Measurements from ENCODE around the gene ZNF397. TPM values are rescaled to one million over a fixed set of nuclear protein-coding genes. Genes with fewer than 3 reads are reported as not detected.

Gene ZNF397
- total RNA-seq, result 10 to 100 TPM; 25.4 to 38.0 (median 29.6) TPM

DNA sequence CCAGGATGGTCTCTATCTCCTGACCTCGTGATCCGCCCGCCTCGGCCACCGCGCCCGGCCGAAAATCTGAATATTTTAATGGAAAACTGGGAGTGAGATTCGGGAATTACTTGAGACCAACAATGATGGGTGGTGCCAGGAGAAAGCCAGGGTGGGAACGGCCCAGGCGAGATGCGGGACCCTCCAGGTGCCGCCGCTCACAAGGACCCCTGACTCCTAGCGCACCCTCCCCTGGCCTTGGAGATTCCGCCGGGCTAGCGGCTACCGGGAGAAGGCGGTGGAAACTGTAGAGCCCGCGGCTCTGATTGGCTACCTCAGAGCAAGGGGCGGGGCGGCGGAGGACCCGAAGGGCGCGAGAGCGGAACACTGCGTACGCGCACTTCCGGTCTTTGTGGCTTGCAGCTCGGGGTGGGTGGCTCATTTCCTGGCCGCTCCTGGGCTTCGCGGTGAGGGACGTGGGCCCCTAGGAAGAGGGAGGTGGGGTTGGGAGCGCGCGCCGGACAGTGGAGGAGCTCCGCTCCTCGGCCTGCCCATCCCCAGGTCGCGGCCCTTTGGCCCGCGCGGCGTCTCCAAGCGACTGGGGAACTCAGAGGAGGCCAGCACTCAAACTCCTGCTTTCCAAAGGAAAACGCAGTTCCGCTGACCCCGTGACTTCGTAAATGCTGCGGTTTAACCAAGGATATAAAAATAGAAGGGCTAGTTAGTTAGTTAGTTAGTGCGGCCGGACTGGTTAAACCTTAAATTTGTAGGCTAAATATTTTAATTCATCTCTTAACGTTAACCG lies at the start of gene ZNF397:
Gene ZNF397, plus strand, starts transcription at position 371 of the 784 bp plus-strand sequence. CDS start 1,437 bp downstream, outside the sequence.
- no peaks in the 10 kb centered on the region for H3K27me3 ChIP-seq
- H3K36me3 ChIP-seq, result peaks cover 0 to 35% (median 0%) of the 10 kb centered on the region in 3 donors
- H3K4me1 ChIP-seq, result peaks cover 0 to 8% (median 4%) of the 10 kb centered on the region in 4 donors
- TF ChIP-seq, protein P1, sequence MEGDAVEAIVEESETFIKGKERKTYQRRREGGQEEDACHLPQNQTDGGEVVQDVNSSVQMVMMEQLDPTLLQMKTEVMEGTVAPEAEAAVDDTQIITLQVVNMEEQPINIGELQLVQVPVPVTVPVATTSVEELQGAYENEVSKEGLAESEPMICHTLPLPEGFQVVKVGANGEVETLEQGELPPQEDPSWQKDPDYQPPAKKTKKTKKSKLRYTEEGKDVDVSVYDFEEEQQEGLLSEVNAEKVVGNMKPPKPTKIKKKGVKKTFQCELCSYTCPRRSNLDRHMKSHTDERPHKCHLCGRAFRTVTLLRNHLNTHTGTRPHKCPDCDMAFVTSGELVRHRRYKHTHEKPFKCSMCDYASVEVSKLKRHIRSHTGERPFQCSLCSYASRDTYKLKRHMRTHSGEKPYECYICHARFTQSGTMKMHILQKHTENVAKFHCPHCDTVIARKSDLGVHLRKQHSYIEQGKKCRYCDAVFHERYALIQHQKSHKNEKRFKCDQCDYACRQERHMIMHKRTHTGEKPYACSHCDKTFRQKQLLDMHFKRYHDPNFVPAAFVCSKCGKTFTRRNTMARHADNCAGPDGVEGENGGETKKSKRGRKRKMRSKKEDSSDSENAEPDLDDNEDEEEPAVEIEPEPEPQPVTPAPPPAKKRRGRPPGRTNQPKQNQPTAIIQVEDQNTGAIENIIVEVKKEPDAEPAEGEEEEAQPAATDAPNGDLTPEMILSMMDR (IDR thresholded peaks at IDR 0.05), result peak in 1 of 6 experiments; percentile 16
- TF ChIP-seq POLR2A (IDR thresholded peaks at IDR 0.05), result peak; percentile 82 to 94
- H3K9me3 ChIP-seq, result no peaks in the 10 kb centered on the region
- H3K27ac ChIP-seq, result peak within 1 kb of the TSS; percentile 93 to 98 (median 96)
- peak; percentile 98 to 99 (median 98) for DNase-seq
- peak within 1 kb of the TSS; percentile 54 to 96 (median 78) for H3K4me3 ChIP-seq

DNA sequence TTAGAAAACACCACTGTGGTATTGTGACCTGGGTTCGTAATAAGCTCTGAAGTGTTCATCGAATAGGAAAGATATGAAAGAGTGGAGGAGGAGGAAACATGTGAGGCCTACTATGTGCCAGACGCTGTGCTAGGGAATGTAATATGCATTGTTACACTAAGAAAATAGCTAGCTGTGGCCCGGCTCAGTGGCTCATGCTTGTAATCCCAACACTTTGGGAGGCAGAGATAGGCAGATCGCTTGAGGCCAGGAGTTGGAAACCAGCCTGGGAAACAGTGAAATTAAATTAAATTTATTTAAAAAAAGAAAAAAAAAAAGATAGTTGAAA lies 49.2 kb upstream of the ZNF397 start:
- H3K27me3 ChIP-seq, result no peaks in the 10 kb centered on the region
- no peak overlapping the region for H3K27ac ChIP-seq
- no peaks in the 10 kb centered on the region for H3K9me3 ChIP-seq
- no peak for TF ChIP-seq POLR2A (IDR thresholded peaks at IDR 0.05)
- TF ChIP-seq, protein P1 (IDR thresholded peaks at IDR 0.05), result no peak
- H3K4me3 ChIP-seq, result no peak overlapping the region
- DNase-seq, result no peak
- no peaks in the 10 kb centered on the region for H3K36me3 ChIP-seq
- peaks cover 0 to 3% (median 0%) of the 10 kb centered on the region in 4 donors for H3K4me1 ChIP-seq

DNA sequence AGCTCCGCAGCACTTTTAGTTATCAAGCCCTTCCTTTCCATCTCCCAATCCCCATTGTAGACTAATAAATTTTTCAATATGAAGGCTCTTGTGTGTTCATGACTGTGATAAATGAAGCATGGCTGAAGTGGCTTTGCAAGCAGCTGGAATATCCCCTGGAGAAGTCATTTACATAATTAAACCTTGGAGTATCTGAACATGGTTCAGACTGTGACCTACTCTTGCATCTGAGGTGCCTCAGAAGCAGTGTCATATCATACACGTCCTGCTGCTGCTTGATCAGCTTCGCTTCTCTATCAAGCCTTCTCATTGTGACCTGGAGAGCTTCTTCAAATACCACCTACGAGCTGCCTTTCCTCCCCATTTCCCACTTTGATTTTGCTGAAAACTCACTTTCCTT lies 48.4 kb upstream of the ZNF397 start:
- H3K4me3 ChIP-seq, result no peak overlapping the region
- TF ChIP-seq POLR2A (IDR thresholded peaks at IDR 0.05), result no peak
- TF ChIP-seq, protein P1 (IDR thresholded peaks at IDR 0.05), result no peak
- no peak overlapping the region for H3K27ac ChIP-seq
- no peak for DNase-seq
- H3K27me3 ChIP-seq, result no peaks in the 10 kb centered on the region
- peaks cover 0 to 3% (median 0%) of the 10 kb centered on the region in 4 donors for H3K4me1 ChIP-seq
- H3K36me3 ChIP-seq, result no peaks in the 10 kb centered on the region
- H3K9me3 ChIP-seq, result no peaks in the 10 kb centered on the region

DNA sequence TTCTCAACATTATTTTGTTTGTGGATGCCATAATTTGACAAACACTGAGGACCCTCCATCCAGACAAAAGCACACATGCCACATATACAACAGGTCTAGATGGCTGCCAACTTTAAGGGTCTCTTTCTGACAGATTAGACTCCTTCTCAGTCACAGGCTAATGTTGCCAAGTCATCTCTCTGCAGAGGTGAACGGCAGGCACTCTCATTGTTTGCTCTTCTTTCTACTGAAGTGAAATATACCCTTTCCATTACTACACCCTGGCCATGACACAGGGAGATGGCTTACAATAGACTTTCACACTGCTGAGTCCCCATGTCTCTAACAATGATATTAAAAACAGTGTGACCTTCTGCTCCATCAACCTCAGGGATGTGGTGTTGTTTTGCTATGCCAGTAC lies 47.5 kb upstream of the ZNF397 start:
- Histone ChIP-seq H3K4me3 (no peak overlapping the region), H3K27me3 (no peaks in the 10 kb centered on the region), H3K27ac (no peak overlapping the region), H3K4me1 (peaks cover 0 to 3% (median 0%) of the 10 kb centered on the region in 4 donors), H3K9me3 (no peaks in the 10 kb centered on the region), H3K36me3 (no peaks in the 10 kb centered on the region)
- no peak for TF ChIP-seq POLR2A (IDR thresholded peaks at IDR 0.05)
- TF ChIP-seq, protein P1 (IDR thresholded peaks at IDR 0.05), result no peak
- DNase-seq, result no peak

DNA sequence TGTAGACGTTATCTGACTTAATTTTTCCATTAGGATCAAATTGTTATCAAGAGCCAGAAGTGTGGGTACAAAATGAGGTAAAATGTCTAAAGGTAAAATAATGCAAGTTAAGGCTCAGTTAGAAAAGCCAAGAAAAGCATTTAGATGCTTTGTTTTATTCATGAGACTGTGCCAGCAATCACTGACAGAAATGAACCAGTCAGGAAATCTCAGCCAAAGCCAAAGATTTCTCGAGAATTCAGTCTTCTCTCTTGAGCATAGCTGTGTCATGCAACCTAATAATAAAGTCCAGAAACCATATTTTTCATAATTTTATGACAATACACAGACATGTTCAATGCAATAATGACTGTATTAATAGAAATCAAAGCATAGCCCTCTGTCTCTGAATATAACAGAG lies 43.5 kb upstream of the ZNF397 start:
- no peaks in the 10 kb centered on the region for H3K36me3 ChIP-seq
- H3K4me1 ChIP-seq, result no peaks in the 10 kb centered on the region
- no peak for DNase-seq
- no peak for TF ChIP-seq POLR2A (IDR thresholded peaks at IDR 0.05)
- TF ChIP-seq, protein P1 (IDR thresholded peaks at IDR 0.05), result no peak
- no peak overlapping the region for H3K27ac ChIP-seq
- H3K4me3 ChIP-seq, result no peak overlapping the region
- H3K9me3 ChIP-seq, result no peaks in the 10 kb centered on the region
- H3K27me3 ChIP-seq, result no peaks in the 10 kb centered on the region

Data from Peyer's patch (tissue), 4 donors.